IPS-15b (cell line): ENCODE data around the gene IL11RA.
A peak's percentile ranks its signal among the peaks of the same experiment; 100 is the strongest.

ENCODE experiments used
- H3K27me3 ChIP-seq: one replicate; pipeline ENCODE4 v1.6.1; 2013; ENCODE audit warnings: low read length; ENCODE audit not compliant: control insufficient read depth, insufficient read depth
- H3K36me3 ChIP-seq: one replicate; pipeline ENCODE4 v1.6.1; 2013; ENCODE audit warnings: low read length; ENCODE audit not compliant: control insufficient read depth, insufficient read depth
- H3K4me1 ChIP-seq: one replicate; pipeline ENCODE4 v1.6.1; 2013; ENCODE audit warnings: mild to moderate bottlenecking, low read length; ENCODE audit not compliant: control insufficient read depth, insufficient read depth
- H3K4me3 ChIP-seq: one replicate; pipeline ENCODE4 v1.5.1; 2013; ENCODE audit warnings: low read depth, low read length
- H3K9ac ChIP-seq: one replicate; pipeline ENCODE4 v1.6.1; 2013; ENCODE audit warnings: low read depth, mild to moderate bottlenecking, low read length
- H3K9me3 ChIP-seq: one replicate; pipeline ENCODE4 v1.6.1; 2013; ENCODE audit warnings: mild to moderate bottlenecking, low read length; ENCODE audit not compliant: control insufficient read depth, insufficient read depth

IL11RA gene

GRCh38 chr9:34691936-34692315, 39.9 kb downstream of the IL11RA start:
- peaks cover 4% of the 10 kb centered on the region for H3K27me3 ChIP-seq
- no peaks in the 10 kb centered on the region for H3K36me3 ChIP-seq
- no peaks in the 10 kb centered on the region for H3K9me3 ChIP-seq
- no peak overlapping the region for H3K4me3 ChIP-seq
- H3K4me1 ChIP-seq = no peaks in the 10 kb centered on the region
- H3K9ac ChIP-seq = no peak overlapping the region

- Histone ChIP-seq H3K27me3 (peaks cover 7% of the 10 kb centered on the region), H3K9ac (no peak overlapping the region), H3K4me3 (no peak overlapping the region), H3K9me3 (no peaks in the 10 kb centered on the region), H3K4me1 (no peaks in the 10 kb centered on the region), H3K36me3 (no peaks in the 10 kb centered on the region)
These were observed 41.6 kb downstream of the IL11RA start for GRCh38 chr9:34693560-34693959.

- Histone ChIP-seq H3K9ac (no peak overlapping the region), H3K4me3 (no peak overlapping the region), H3K4me1 (no peaks in the 10 kb centered on the region), H3K9me3 (no peaks in the 10 kb centered on the region), H3K36me3 (no peaks in the 10 kb centered on the region), H3K27me3 (peaks cover 19% of the 10 kb centered on the region)
These were observed 42.8 kb downstream of the IL11RA start for GRCh38 chr9:34694811-34695210.

GRCh38 chr9:34701023-34701768, 49.2 kb downstream of the IL11RA start:
- Histone ChIP-seq H3K27me3 (peaks cover 36% of the 10 kb centered on the region), H3K9me3 (no peaks in the 10 kb centered on the region), H3K4me3 (peak overlapping the region; percentile 52), H3K36me3 (no peaks in the 10 kb centered on the region), H3K9ac (no peak overlapping the region), H3K4me1 (peaks cover 2% of the 10 kb centered on the region)

- H3K4me3 ChIP-seq = peak overlapping the region; percentile 52
- H3K4me1 ChIP-seq = peaks cover 2% of the 10 kb centered on the region
- no peaks in the 10 kb centered on the region for H3K36me3 ChIP-seq
- no peaks in the 10 kb centered on the region for H3K9me3 ChIP-seq
- peaks cover 32% of the 10 kb centered on the region for H3K27me3 ChIP-seq
- no peak overlapping the region for H3K9ac ChIP-seq
These were observed 50.1 kb downstream of the IL11RA start for GRCh38 chr9:34701769-34702736.

GRCh38 chr9:34707130-34707529, 55.1 kb downstream of the IL11RA start:
- Histone ChIP-seq H3K4me1 (no peaks in the 10 kb centered on the region), H3K9ac (no peak overlapping the region), H3K27me3 (no peaks in the 10 kb centered on the region), H3K9me3 (no peaks in the 10 kb centered on the region), H3K36me3 (no peaks in the 10 kb centered on the region), H3K4me3 (no peak overlapping the region)

GRCh38 chr9:34709196-34709978, 57.4 kb downstream of the IL11RA start:
- H3K27me3 ChIP-seq = no peaks in the 10 kb centered on the region
- H3K4me3 ChIP-seq = no peak overlapping the region
- H3K4me1 ChIP-seq = no peaks in the 10 kb centered on the region
- no peaks in the 10 kb centered on the region for H3K9me3 ChIP-seq
- no peak overlapping the region for H3K9ac ChIP-seq
- H3K36me3 ChIP-seq = no peaks in the 10 kb centered on the region

GRCh38 chr9:34710023-34710422, 58.0 kb downstream of the IL11RA start, which contains the start of gene CCL21:
TSS of gene CCL21 (minus strand) at chr9:34710136. CDS start at chr9:34710066, 70 bp downstream.
- H3K9ac ChIP-seq = no peak within 1 kb of the TSS
- peaks cover 4% of the 10 kb centered on the region for H3K27me3 ChIP-seq
- no peaks in the 10 kb centered on the region for H3K9me3 ChIP-seq
- H3K4me1 ChIP-seq = no peaks in the 10 kb centered on the region
- H3K4me3 ChIP-seq = no peak within 1 kb of the TSS
- H3K36me3 ChIP-seq = no peaks in the 10 kb centered on the region
